Tibial nerve (tissue), 4 donors: ENCODE data around the gene COL8A2. TPM values are rescaled to one million over a fixed set of nuclear protein-coding genes. Genes with fewer than 3 reads are reported as not detected.

Experiments
- DNase-seq, 2 donors: peaks; one replicate each; pipeline ENCODE4 v3.0.0-alpha.2; 2019; ENCODE audit warnings: low spot score in 2 of 2
- H3K27ac ChIP-seq, 4 donors: fragments of 200-600 bp; sonication (generic) in 3 of 4; one replicate each; pipeline ENCODE4 v1.5.1; 2017 to 2019; ENCODE audit warnings: mild to moderate bottlenecking in 1 of 4
- H3K27me3 ChIP-seq, 2 donors: fragments of 200-600 bp; sonication (generic) in 1 of 2; one replicate each; pipeline versions ENCODE4 v1.5.1 to v1.6.0; 2017 to 2019
- H3K36me3 ChIP-seq, 3 donors: fragments of 200-600 bp; sonication (generic); one replicate each; pipeline ENCODE4 v1.5.1; 2018 to 2019
- H3K4me1 ChIP-seq, 4 donors: fragments of 200-600 bp; sonication (generic) in 3 of 4; one replicate each; pipeline ENCODE4 v1.5.1; 2017 to 2019
- H3K4me3 ChIP-seq, 4 donors: fragments of 200-600 bp; sonication (generic) in 3 of 4; one replicate each; pipeline ENCODE4 v1.5.1; 2017 to 2019; ENCODE audit warnings: mild to moderate bottlenecking in 1 of 4, moderate library complexity in 1 of 4
- H3K9me3 ChIP-seq, 4 donors: fragments of 200-600 bp; sonication (generic) in 3 of 4; one replicate each; pipeline ENCODE4 v1.5.1; 2017 to 2019
- EP300 ChIP-seq, 2 donors: sonication (generic); formaldehyde crosslinking; IDR thresholded peaks; one replicate each; pipeline ENCODE4 v1.6.1; 2017; ENCODE audit warnings: antibody characterized with exemption in 2 of 2, mild to moderate bottlenecking in 1 of 2
- POLR2A ChIP-seq, 2 donors: fragments of 450-650 bp; IDR thresholded peaks; one replicate each; pipeline ENCODE4 v1.6.1; 2017; ENCODE audit warnings: antibody characterized with exemption in 2 of 2, mild to moderate bottlenecking in 2 of 2, moderate library complexity in 2 of 2
- WGBS, 2 donors: methylation state at CpG; one replicate each; pipeline ENCODE4 v1.1.5; 2018; 5-methylcytosine and 5-hydroxymethylcytosine counted together
- total RNA-seq, 4 donors: library from RNA; depleted of rRNA; stranded (reverse); fragments of >200 nt; gene quantifications; one replicate each; pipeline ENCODE4 v1.1.0, GENCODE V29; 2016
- TF ChIP-seq, protein P1 (sequence below), 5 experiments: fragments of 200-600 bp in 3 of 5; fragments of 450-650 bp in 2 of 5; sonication (generic) in 3 of 5; IDR thresholded peaks; one replicate each; pipeline ENCODE4 v1.5.1; 2016 to 2019; ENCODE audit warnings: antibody characterized with exemption in 5 of 5, mild to moderate bottlenecking in 3 of 5, moderate library complexity in 2 of 5

The COL8A2 gene
- total RNA-seq, 4 donors from 2014 or later, result 26.7 to 57.9 (median 50.2) TPM

GRCh38 chr1:36088577-36089392, 36.2 kb downstream of the COL8A2 start, which contains the start of gene ADPRS:
Gene ADPRS (plus strand): TSS chr1:36088892. CDS start chr1:36088905, 13 bp downstream.
- peak within 1 kb of the TSS; percentile 79 to 95 (median 90) for H3K27ac ChIP-seq
- DNase-seq, result peak; percentile 71 to 73
- TF ChIP-seq, protein P1, sequence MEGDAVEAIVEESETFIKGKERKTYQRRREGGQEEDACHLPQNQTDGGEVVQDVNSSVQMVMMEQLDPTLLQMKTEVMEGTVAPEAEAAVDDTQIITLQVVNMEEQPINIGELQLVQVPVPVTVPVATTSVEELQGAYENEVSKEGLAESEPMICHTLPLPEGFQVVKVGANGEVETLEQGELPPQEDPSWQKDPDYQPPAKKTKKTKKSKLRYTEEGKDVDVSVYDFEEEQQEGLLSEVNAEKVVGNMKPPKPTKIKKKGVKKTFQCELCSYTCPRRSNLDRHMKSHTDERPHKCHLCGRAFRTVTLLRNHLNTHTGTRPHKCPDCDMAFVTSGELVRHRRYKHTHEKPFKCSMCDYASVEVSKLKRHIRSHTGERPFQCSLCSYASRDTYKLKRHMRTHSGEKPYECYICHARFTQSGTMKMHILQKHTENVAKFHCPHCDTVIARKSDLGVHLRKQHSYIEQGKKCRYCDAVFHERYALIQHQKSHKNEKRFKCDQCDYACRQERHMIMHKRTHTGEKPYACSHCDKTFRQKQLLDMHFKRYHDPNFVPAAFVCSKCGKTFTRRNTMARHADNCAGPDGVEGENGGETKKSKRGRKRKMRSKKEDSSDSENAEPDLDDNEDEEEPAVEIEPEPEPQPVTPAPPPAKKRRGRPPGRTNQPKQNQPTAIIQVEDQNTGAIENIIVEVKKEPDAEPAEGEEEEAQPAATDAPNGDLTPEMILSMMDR (IDR thresholded peaks at IDR 0.05), result peak; percentile 96 to 100 (median 99)
- TF ChIP-seq POLR2A (IDR thresholded peaks at IDR 0.05), result peak; percentile 78 to 89
- peak; percentile 59 to 97 for TF ChIP-seq EP300 (IDR thresholded peaks at IDR 0.05)
- 0 to 1% methylated on average over 24 to 49 of the region's 84 CpGs for WGBS, 2 donors
- peaks cover 5 to 32% (median 19%) of the 10 kb centered on the region in 3 donors for H3K36me3 ChIP-seq
- no peaks in the 10 kb centered on the region for H3K9me3 ChIP-seq
- H3K4me3 ChIP-seq, result peak within 1 kb of the TSS; percentile 88 to 97 (median 94)
- peaks cover 0 to 51% (median 29%) of the 10 kb centered on the region in 4 donors for H3K4me1 ChIP-seq
- peaks cover 0 to 24% of the 10 kb centered on the region in 2 donors for H3K27me3 ChIP-seq

- no peak for DNase-seq
- Histone ChIP-seq H3K27ac (peak overlapping the region; percentile 79 to 95 (median 90)), H3K36me3 (peaks cover 5 to 26% (median 15%) of the 10 kb centered on the region in 3 donors), H3K4me3 (peak overlapping the region; percentile 88 to 97 (median 94)), H3K27me3 (peaks cover 0 to 30% of the 10 kb centered on the region in 2 donors), H3K4me1 (peaks cover 0 to 48% (median 29%) of the 10 kb centered on the region in 4 donors), H3K9me3 (no peaks in the 10 kb centered on the region)
- 26 to 49% methylated on average over 3 to 8 of the region's 8 CpGs for WGBS, 2 donors
- TF ChIP-seq, protein P1 (IDR thresholded peaks at IDR 0.05), result no peak
- no peak for TF ChIP-seq EP300 (IDR thresholded peaks at IDR 0.05)
- no peak for TF ChIP-seq POLR2A (IDR thresholded peaks at IDR 0.05)
Observed at GRCh38 chr1:36088265-36088576, 36.8 kb downstream of the COL8A2 start.

DNA sequence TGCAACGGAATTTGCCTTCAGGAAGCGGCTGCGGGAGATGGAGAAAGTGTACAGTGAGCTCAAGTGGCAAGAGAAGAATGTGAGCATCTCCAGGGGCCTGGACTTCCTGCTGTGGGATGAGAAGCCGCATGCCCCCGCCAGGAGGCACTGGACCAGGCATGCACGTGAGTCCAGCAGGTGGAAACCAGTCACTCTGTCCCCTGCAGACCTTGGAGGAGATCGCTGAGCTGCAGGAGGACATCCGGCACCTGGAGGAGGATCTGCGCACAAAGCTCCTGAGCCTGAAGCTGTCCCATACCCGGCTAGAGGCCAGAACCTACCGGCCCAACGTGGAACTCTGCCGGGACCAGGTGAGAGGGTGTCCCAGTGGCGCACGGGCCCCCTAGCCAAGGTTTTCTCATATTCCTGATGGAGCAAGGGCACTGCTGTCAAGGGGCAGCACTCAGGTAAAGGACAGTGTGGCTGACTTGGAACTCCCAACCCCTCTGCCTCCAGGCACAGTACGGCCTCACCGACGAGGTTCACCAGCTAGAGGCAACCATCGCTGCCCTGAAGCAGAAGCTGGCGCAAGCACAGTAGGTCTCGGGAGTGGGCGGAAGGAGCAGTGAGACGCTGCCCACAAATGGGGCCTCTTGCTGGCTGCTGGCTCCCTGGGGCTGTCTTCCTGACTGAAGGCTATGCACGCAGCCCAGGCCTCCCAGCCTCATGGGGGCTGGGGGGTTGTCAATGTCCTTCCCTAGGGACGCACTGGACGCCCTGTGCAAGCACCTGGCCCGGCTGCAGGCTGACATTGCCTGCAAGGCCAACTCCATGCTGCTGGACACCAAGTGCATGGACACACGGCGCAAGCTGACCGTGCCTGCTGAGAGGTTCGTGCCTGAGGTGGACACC, 37.5 kb downstream of the COL8A2 start:
- 89 to 92% methylated on average over 26 to 31 of the region's 31 CpGs for WGBS, 2 donors
- no peak overlapping the region for H3K27ac ChIP-seq
- H3K36me3 ChIP-seq, result peaks cover 0 to 19% (median 9%) of the 10 kb centered on the region in 3 donors
- no peak for DNase-seq
- peaks cover 0 to 44% (median 29%) of the 10 kb centered on the region in 4 donors for H3K4me1 ChIP-seq
- H3K9me3 ChIP-seq, result no peaks in the 10 kb centered on the region
- TF ChIP-seq, protein P1 (IDR thresholded peaks at IDR 0.05), result no peak
- no peak for TF ChIP-seq EP300 (IDR thresholded peaks at IDR 0.05)
- TF ChIP-seq POLR2A (IDR thresholded peaks at IDR 0.05), result no peak
- no peak overlapping the region for H3K4me3 ChIP-seq
- peaks cover 0 to 31% of the 10 kb centered on the region in 2 donors for H3K27me3 ChIP-seq

DNA sequence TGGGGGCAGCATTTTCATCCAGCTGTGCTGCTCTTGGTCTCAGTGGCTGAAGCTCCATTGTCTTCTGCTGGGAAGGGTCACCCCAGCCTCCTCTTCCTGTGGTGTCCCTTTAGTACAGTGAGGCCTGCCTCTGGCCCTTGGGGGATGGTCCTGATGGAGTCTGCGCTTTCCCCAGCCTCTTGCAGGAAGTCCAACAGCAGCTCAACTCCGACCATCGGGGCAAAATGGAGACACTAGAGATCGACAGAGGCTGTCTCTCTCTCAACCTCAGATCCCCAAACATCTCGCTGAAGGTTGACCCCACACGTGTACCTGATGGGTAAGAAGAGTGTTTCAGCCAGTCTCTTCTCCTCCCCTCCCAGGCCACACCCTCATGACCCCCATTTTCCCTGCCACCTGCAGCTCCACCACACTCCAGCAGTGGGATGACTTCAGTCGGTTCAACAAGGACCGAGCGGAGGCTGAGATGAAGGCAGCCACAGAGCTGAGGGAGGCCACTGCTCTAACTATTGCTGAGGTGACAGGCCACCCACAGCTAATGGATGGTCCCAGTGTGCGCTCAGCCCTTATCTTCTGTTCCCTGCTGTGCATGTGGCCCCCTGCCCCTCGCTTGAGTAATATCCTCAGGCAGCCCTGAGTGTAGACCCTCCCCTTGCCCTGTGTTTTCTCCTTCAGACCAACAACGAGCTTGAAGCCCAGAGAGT, 38.3 kb downstream of the COL8A2 start:
- TF ChIP-seq, protein P1 (IDR thresholded peaks at IDR 0.05), result no peak
- TF ChIP-seq EP300 (IDR thresholded peaks at IDR 0.05) (no peak), POLR2A (IDR thresholded peaks at IDR 0.05) (no peak)
- peaks cover 0 to 42% (median 29%) of the 10 kb centered on the region in 4 donors for H3K4me1 ChIP-seq
- no peaks in the 10 kb centered on the region for H3K9me3 ChIP-seq
- peaks cover 0 to 11% (median under 1%) of the 10 kb centered on the region in 3 donors for H3K36me3 ChIP-seq
- no peak overlapping the region for H3K27ac ChIP-seq
- WGBS, 2 donors, result 82 to 92% methylated on average over 12 of the region's 12 CpGs
- no peak overlapping the region for H3K4me3 ChIP-seq
- DNase-seq, result no peak
- H3K27me3 ChIP-seq, result peaks cover 0 to 31% of the 10 kb centered on the region in 2 donors
